ENCODE data around the gene RCBTB1. TPM values are rescaled to one million over a fixed set of nuclear protein-coding genes. Genes with fewer than 3 reads are reported as not detected.
A peak's percentile ranks its signal among the peaks of the same experiment; 100 is the strongest.

Gene RCBTB1
- total and polyA plus RNA-seq, 10 of the 15 experiments (the other 5 are each of a cell fraction or from before 2014, with no cell fraction given) = 5.1 to 13.5 (median 11.2) TPM

DNA sequence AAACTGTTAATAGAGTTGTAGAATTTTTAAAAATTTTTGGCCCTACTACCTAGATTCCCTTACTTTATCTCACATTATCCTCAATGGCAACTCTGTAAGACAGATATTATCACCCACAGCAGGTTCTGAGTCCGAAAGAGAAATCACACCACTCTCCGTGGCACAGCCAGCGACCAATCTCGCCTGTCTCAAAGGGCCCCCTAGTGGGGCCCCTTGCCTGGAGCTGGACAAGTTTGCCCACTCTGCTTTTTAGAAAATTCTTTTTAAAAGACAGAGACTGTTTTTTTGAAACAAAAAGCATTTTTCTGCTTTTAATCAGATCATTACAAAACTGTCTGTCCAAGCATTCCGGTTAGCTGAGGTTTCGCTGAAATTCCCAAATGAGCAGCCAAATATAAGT lies 67.9 kb downstream of the RCBTB1 start:
- intact Hi-C loops (cut with micrococcal nuclease; ENCODE audit: unreplicated experiment) (no loop called here), in situ Hi-C loops (cut with MboI) (no loop called here)
- ChIA-PET RAD21 (ENCODE audit: unreplicated experiment) (no interaction called here), POLR2A (interaction anchor here (0.6 kb wide), 1 partner anchor 75 kb away, joined by 6 read pairs; no protein-coding TSS in a partner anchor), SMC1A (ENCODE audit: uncharacterized antibody, unreplicated experiment) (interaction anchor here (0.6 kb wide), 1 partner anchor 221 kb away, joined by 3 read pairs; no protein-coding TSS in a partner anchor), CTCF (no interaction called here)
- no peaks in the 10 kb centered on the region for H3K9me3 ChIP-seq (replicated peaks; ENCODE audit: control insufficient read depth, insufficient read depth, low read length)
- 90% methylated on average over 6 of the region's 6 CpGs for WGBS (ENCODE audit: insufficient coverage, insufficient replicate concordance, low lambda C conversion rate, missing lambda C conversion rate)
- H3K4me1 ChIP-seq (ENCODE audit: control insufficient read depth, insufficient read depth, low read length) = no peaks in the 10 kb centered on the region
- TF ChIP-seq RAD21 (IDR thresholded peaks at IDR 0.05; ENCODE audit: insufficient read depth, low read depth, low read length) (0 out of 2 replicates have a peak, but pooled peaks have one; percentile 18), SMAD5 (IDR thresholded peaks at IDR 0.05; ENCODE audit: low read depth) (no peak), TCF12 (IDR thresholded peaks at IDR 0.05; ENCODE audit: low read depth, low read length) (no peak), ZBED1 (IDR thresholded peaks at IDR 0.05; ENCODE audit: borderline replicate concordance) (no peak), ZNF274 (IDR thresholded peaks at IDR 0.05; ENCODE audit: insufficient read depth, insufficient read length) (no peak), HCFC1 (IDR thresholded peaks at IDR 0.05; ENCODE audit: low read length) (no peak), NBN (IDR thresholded peaks at IDR 0.05) (no peak)
- TF ChIP-seq, protein P1, sequence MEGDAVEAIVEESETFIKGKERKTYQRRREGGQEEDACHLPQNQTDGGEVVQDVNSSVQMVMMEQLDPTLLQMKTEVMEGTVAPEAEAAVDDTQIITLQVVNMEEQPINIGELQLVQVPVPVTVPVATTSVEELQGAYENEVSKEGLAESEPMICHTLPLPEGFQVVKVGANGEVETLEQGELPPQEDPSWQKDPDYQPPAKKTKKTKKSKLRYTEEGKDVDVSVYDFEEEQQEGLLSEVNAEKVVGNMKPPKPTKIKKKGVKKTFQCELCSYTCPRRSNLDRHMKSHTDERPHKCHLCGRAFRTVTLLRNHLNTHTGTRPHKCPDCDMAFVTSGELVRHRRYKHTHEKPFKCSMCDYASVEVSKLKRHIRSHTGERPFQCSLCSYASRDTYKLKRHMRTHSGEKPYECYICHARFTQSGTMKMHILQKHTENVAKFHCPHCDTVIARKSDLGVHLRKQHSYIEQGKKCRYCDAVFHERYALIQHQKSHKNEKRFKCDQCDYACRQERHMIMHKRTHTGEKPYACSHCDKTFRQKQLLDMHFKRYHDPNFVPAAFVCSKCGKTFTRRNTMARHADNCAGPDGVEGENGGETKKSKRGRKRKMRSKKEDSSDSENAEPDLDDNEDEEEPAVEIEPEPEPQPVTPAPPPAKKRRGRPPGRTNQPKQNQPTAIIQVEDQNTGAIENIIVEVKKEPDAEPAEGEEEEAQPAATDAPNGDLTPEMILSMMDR (IDR thresholded peaks at IDR 0.05 in 2 of 3, conservative IDR thresholded peaks at IDR 0.05 in 1 of 3; ENCODE audit: control insufficient read depth in 2 of 3, extremely low read depth in 1 of 3, insufficient read depth in 1 of 3, low read depth in 3 of 3, low read length in 3 of 3) = peak in 2 of 3 experiments; percentile 18 to 22; a peak in 2 of 6 replicates
- ATAC-seq = no peak
- H4K20me1 ChIP-seq (ENCODE audit: control insufficient read depth, insufficient read depth) = no peaks in the 10 kb centered on the region
- no peak overlapping the region for H3K4me2 ChIP-seq (ENCODE audit: control insufficient read depth, insufficient read depth)
- H3K79me2 ChIP-seq (ENCODE audit: control insufficient read depth, insufficient read depth, low read length) = no peaks in the 10 kb centered on the region
- H3K4me3 ChIP-seq = no peak overlapping the region
- no peak for DNase-seq (ENCODE audit: low read depth, low spot score)
- BruUV-seq (replicated peaks) = no TSS peak
- no peaks in the 10 kb centered on the region for H3K27me3 ChIP-seq (replicated peaks in 1 of 2; ENCODE audit: control insufficient read depth in 2 of 2, insufficient read depth in 2 of 2, low read length in 1 of 2)
- H3K9ac ChIP-seq (ENCODE audit: control insufficient read depth, insufficient read depth, low read length) = no peak overlapping the region
- H2AFZ ChIP-seq (ENCODE audit: control insufficient read depth, low read depth, low read length) = no peak overlapping the region
- no peak overlapping the region for H3K27ac ChIP-seq (ENCODE audit: control insufficient read depth, insufficient read depth)
- FAIRE-seq = no peak
- H3K36me3 ChIP-seq (ENCODE audit: control insufficient read depth in 2 of 2, insufficient read depth in 2 of 2, low read length in 1 of 2) = peaks cover 4 to 29% of the 10 kb centered on the region in 2 experiments

All from GM12878 (cell line).